HCT116 (cell line): Measurements from ENCODE around the gene WNT3A.

Experiments used
- ATF3 ChIP-seq: IDR thresholded peaks from 2 replicates; pipeline ENCODE4 v1.6.1; 2012
- CTCF ChIP-seq, 3 experiments: fragments of 200-600 bp in 1 of 3; sonication (generic) in 1 of 3; IDR thresholded peaks in 2 of 3; conservative IDR thresholded peaks in 1 of 3; 2 replicates each; pipeline ENCODE4 v1.5.1; 2012 to 2017; ENCODE audit warnings: low read depth in 2 of 3, low read length in 2 of 3, antibody characterized with exemption in 1 of 3, borderline replicate concordance in 1 of 3, control low read depth in 1 of 3, mild to moderate bottlenecking in 1 of 3, mixed read lengths in 1 of 3, mixed run types in 1 of 3, moderate library complexity in 1 of 3; ENCODE audit not compliant: insufficient read depth in 1 of 3
- EZH2 ChIP-seq: fragments of 200-600 bp; sonication (generic); IDR thresholded peaks from 2 replicates; pipeline ENCODE4 v1.6.1; 2017; ENCODE audit warnings: antibody characterized with exemption, mixed run types
- FOSL1 ChIP-seq: IDR thresholded peaks from 2 replicates; pipeline ENCODE4 v1.6.1; 2012; ENCODE audit warnings: low read depth
- JUND ChIP-seq: IDR thresholded peaks from 2 replicates; pipeline ENCODE4 v1.6.1; 2012
- MAX ChIP-seq: IDR thresholded peaks from 2 replicates; pipeline ENCODE4 v1.6.1; 2012
- POLR2A ChIP-seq: IDR thresholded peaks from 2 replicates; pipeline ENCODE4 v1.7.0; 2011; ENCODE audit warnings: borderline replicate concordance; ENCODE audit not compliant: insufficient read depth, insufficient read length; ENCODE audit errors: extremely low read depth
- RAD21 ChIP-seq: IDR thresholded peaks from 2 replicates; pipeline ENCODE4 v1.6.1; 2012; ENCODE audit warnings: low read depth, mild to moderate bottlenecking
- SIN3A ChIP-seq: IDR thresholded peaks from 2 replicates; pipeline ENCODE4 v1.6.1; 2012; ENCODE audit warnings: low read depth
- SP1 ChIP-seq: IDR thresholded peaks from 2 replicates; pipeline ENCODE4 v1.6.1; 2012; ENCODE audit warnings: low read depth
- SRF ChIP-seq: IDR thresholded peaks from 2 replicates; pipeline ENCODE4 v1.6.1; 2012; ENCODE audit warnings: low read depth
- TCF7L2 ChIP-seq: IDR thresholded peaks from 2 replicates; pipeline ENCODE4 v1.7.0; 2011; ENCODE audit warnings: borderline replicate concordance, inconsistent platforms; ENCODE audit not compliant: insufficient read depth, insufficient read length; ENCODE audit errors: extremely low read depth
- YY1 ChIP-seq: IDR thresholded peaks from 2 replicates; pipeline ENCODE4 v1.6.1; 2011; ENCODE audit warnings: low read length, low read depth, moderate library complexity, mild to moderate bottlenecking; ENCODE audit not compliant: insufficient replicate concordance; ENCODE audit errors: extremely low read depth
- ZNF274 ChIP-seq: fragments of 200-500 bp; sonication (Bioruptor generic); IDR thresholded peaks from 2 replicates; pipeline ENCODE4 v1.6.1; 2014; ENCODE audit warnings: mild to moderate bottlenecking, low read depth, low read length, inconsistent platforms

- TF ChIP-seq SRF (no peak), JUND (no peak), TCF7L2 (no peak), ATF3 (no peak), CTCF (IDR thresholded peaks at IDR 0.05 in 2 of 3, conservative IDR thresholded peaks at IDR 0.05 in 1 of 3; ENCODE audit: borderline replicate concordance in 1 of 3, insufficient read depth in 1 of 3, low read depth in 2 of 3, low read length in 2 of 3) (peak in 1 of 3 experiments; percentile 15; a peak in 1 of 6 replicates), SP1 (no peak), FOSL1 (no peak), EZH2 (no peak), POLR2A (no peak), RAD21 (no peak), YY1 (no peak), ZNF274 (no peak), MAX (no peak), SIN3A (no peak)
Measured at GRCh38 chr1:228098323-228098931, 91.6 kb downstream of the WNT3A start.
